HepG2 (cell line): ENCODE measurements around the gene STAP2. TPM values are rescaled to one million over a fixed set of nuclear protein-coding genes. Genes with fewer than 3 reads are reported as not detected.

ENCODE experiments used
- ATF4 ChIP-seq, 2 experiments: fragments of 450-650 bp in 1 of 2; sonication (generic) in 1 of 2; formaldehyde crosslinking; IDR thresholded peaks; 2 replicates each; pipeline versions ENCODE4 v1.5.0 to v1.8.0; 2020 to 2022; ENCODE audit warnings: mild to moderate bottlenecking in 1 of 2, missing genetic modification reagents in 1 of 2
- EZH2 ChIP-seq: conservative IDR thresholded peaks from 2 replicates; pipeline ENCODE4 v1.6.1; 2012; ENCODE audit warnings: mild to moderate bottlenecking, low read depth, low read length, moderate library complexity
- HMG20B ChIP-seq: conservative IDR thresholded peaks from 2 replicates; pipeline ENCODE4 v1.6.1; 2016; ENCODE audit warnings: missing genetic modification reagents, missing compliant biosample characterization
- MTA3 ChIP-seq: sonication (generic); formaldehyde crosslinking; IDR thresholded peaks from 2 replicates; pipeline ENCODE4 v1.4.0; 2020; ENCODE audit warnings: missing genetic modification reagents
- NFKBIZ ChIP-seq: IDR thresholded peaks from 2 replicates; pipeline ENCODE4 v1.6.1; 2018; ENCODE audit warnings: missing genetic modification reagents, missing compliant biosample characterization
- NFYB ChIP-seq: sonication (generic); formaldehyde crosslinking; IDR thresholded peaks from 2 replicates; pipeline ENCODE4 v1.4.0; 2020; ENCODE audit warnings: missing genetic modification reagents
- NR1H2 ChIP-seq: sonication (generic); formaldehyde crosslinking; IDR thresholded peaks from 2 replicates; pipeline ENCODE4 v1.8.1; 2022; ENCODE audit warnings: low read depth, missing genetic modification reagents, borderline replicate concordance
- POGZ ChIP-seq: sonication (generic); formaldehyde crosslinking; IDR thresholded peaks from 2 replicates; pipeline ENCODE4 v1.4.0; 2020; ENCODE audit warnings: mild to moderate bottlenecking, missing genetic modification reagents
- PRPF4 ChIP-seq: fragments of 200-400 bp; formaldehyde crosslinking; IDR thresholded peaks from 2 replicates; pipeline ENCODE4 v1.6.1; 2016; ENCODE audit warnings: low read length, low read depth; ENCODE audit not compliant: poor library complexity, severe bottlenecking
- SAFB2 ChIP-seq: sonication (generic); formaldehyde crosslinking; IDR thresholded peaks from 2 replicates; pipeline ENCODE4 v1.5.1; 2020; ENCODE audit warnings: missing genetic modification reagents, low read depth, mild to moderate bottlenecking, borderline replicate concordance
- STAT6 ChIP-seq: sonication (generic); formaldehyde crosslinking; IDR thresholded peaks from 2 replicates; pipeline ENCODE4 v1.4.0; 2020; ENCODE audit warnings: missing genetic modification reagents, mild to moderate bottlenecking, borderline replicate concordance
- ZC3H13 ChIP-seq: sonication (generic); formaldehyde crosslinking; IDR thresholded peaks from 2 replicates; pipeline ENCODE4 v1.8.1; 2023; ENCODE audit warnings: mild to moderate bottlenecking, missing genetic modification reagents, moderate library complexity
- ZNF225 ChIP-seq: sonication (generic); formaldehyde crosslinking; IDR thresholded peaks from 2 replicates; pipeline ENCODE4 v1.4.0; 2020; ENCODE audit warnings: mild to moderate bottlenecking, missing genetic modification reagents
- ZNF44 ChIP-seq: sonication (generic); formaldehyde crosslinking; IDR thresholded peaks from 2 replicates; pipeline ENCODE4 v1.5.1; 2020; ENCODE audit warnings: mild to moderate bottlenecking, missing genetic modification reagents
- ZNF597 ChIP-seq: sonication (generic); formaldehyde crosslinking; IDR thresholded peaks from 2 replicates; pipeline ENCODE4 v1.5.0; 2020; ENCODE audit warnings: missing genetic modification reagents
- ZNF781 ChIP-seq: sonication (generic); formaldehyde crosslinking; IDR thresholded peaks from 2 replicates; pipeline ENCODE4 v1.5.1; 2020; ENCODE audit warnings: borderline replicate concordance, mild to moderate bottlenecking, missing genetic modification reagents; ENCODE audit errors: not compliant biosample characterization
- ZNF792 ChIP-seq: IDR thresholded peaks from 2 replicates; pipeline ENCODE4 v1.6.1; 2016
- ZSCAN31 ChIP-seq: sonication (generic); formaldehyde crosslinking; IDR thresholded peaks from 2 replicates; pipeline ENCODE4 v1.5.0; 2020; ENCODE audit warnings: low read depth, mild to moderate bottlenecking, missing genetic modification reagents
- polyA plus RNA-seq, 8 experiments: library from polyadenylated mRNA; depleted of rRNA in 3 of 8; stranded (reverse) in 7 of 8; unstranded in 1 of 8; fragments of >200 nt; fragmentation: Illumina TruSeq in 4 of 8; extraction: Trizol in 4 of 8; gene quantifications; 2 replicates each; pipeline versions ENCODE4 v1.2.1 to v1.2.3, GENCODE V29; 2011 to 2016; ENCODE audit warnings: low read depth in 4 of 8, missing spikeins in 1 of 8, mixed read lengths in 1 of 8; ENCODE audit not compliant: insufficient read depth in 1 of 8
- total RNA-seq, 5 experiments: library from RNA; depleted of rRNA; stranded (reverse); fragments of >200 nt; fragmentation: Illumina TruSeq; extraction: Trizol; gene quantifications; 2 replicates each; pipeline ENCODE4 v1.2.3, GENCODE V29; 2016; ENCODE audit warnings: low read depth in 1 of 5
- TF ChIP-seq, protein P1 (sequence below): sonication (generic); formaldehyde crosslinking; IDR thresholded peaks from 2 replicates; pipeline ENCODE4 v1.8.1; 2023; ENCODE audit warnings: mild to moderate bottlenecking, missing genetic modification reagents
- TF ChIP-seq, protein P2 (sequence below): IDR thresholded peaks from 2 replicates; pipeline ENCODE4 v1.6.1; 2016; ENCODE audit warnings: missing biosample characterization, missing genetic modification reagents, low read depth
- TF ChIP-seq, protein P3 (sequence below): IDR thresholded peaks from 2 replicates; pipeline ENCODE4 v1.6.1; 2016; ENCODE audit warnings: mild to moderate bottlenecking

The STAP2 gene
- total and polyA plus RNA-seq, 2 of the 13 experiments (the other 11 are each of a cell fraction or from before 2014, with no cell fraction given), result 39.0 to 43.7 TPM

GRCh38 chr19:4342615-4343369, 4.2 kb upstream of the STAP2 start (continued):
- TF ChIP-seq SAFB2 (CRISPR knock-in tag) (no peak), ZSCAN31 (peak; percentile 92; the same call in 1 of the 2 replicates), ZC3H13 (CRISPR knock-in tag) (peak; percentile 18; the same call in 1 of the 2 replicates), ZNF781 (CRISPR knock-in tag) (no peak), NFKBIZ (CRISPR knock-in tag) (no peak), ZNF225 (CRISPR knock-in tag) (no peak), STAT6 (CRISPR knock-in tag) (0 out of 2 replicates have a peak, but pooled peaks have one; percentile 18), PRPF4 (no peak), ZNF792 (peak; percentile 78; the same call in 1 of the 2 replicates), ATF4 (CRISPR knock-in tag; IDR thresholded peaks at IDR 0.05) (no peak), EZH2 (no peak), ZNF44 (no peak), NFYB (peak; percentile 95), MTA3 (no peak), ZNF597 (CRISPR knock-in tag) (no peak), NR1H2 (CRISPR knock-in tag) (no peak), POGZ (CRISPR knock-in tag) (peak; percentile 75), HMG20B (peak; percentile 56; the same call in 1 of the 2 replicates)
- TF ChIP-seq, protein P1, sequence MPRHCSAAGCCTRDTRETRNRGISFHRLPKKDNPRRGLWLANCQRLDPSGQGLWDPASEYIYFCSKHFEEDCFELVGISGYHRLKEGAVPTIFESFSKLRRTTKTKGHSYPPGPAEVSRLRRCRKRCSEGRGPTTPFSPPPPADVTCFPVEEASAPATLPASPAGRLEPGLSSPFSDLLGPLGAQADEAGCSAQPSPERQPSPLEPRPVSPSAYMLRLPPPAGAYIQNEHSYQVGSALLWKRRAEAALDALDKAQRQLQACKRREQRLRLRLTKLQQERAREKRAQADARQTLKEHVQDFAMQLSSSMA (CRISPR knock-in tag), result no peak; the same call in 1 of the 2 replicates
- TF ChIP-seq, protein P2, sequence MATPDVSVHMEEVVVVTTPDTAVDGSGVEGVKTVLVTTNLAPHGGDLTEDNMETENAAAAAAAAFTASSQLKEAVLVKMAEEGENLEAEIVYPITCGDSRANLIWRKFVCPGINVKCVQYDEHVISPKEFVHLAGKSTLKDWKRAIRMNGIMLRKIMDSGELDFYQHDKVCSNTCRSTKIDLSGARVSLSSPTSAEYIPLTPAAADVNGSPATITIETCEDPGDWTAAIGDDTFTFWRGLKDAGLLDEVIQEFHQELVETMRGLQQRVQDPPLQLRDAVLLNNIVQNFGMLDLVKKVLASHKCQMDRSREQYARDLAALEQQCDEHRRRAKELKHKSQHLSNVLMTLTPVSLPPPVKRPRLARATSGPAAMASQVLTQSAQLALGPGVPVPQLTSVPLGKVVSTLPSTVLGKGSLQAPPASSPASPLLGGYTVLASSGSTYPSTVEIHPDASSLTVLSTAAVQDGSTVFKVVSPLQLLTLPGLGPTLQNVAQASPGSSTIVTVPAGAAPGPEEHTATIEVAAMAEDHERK (CRISPR knock-in tag), result no peak
- TF ChIP-seq, protein P3, sequence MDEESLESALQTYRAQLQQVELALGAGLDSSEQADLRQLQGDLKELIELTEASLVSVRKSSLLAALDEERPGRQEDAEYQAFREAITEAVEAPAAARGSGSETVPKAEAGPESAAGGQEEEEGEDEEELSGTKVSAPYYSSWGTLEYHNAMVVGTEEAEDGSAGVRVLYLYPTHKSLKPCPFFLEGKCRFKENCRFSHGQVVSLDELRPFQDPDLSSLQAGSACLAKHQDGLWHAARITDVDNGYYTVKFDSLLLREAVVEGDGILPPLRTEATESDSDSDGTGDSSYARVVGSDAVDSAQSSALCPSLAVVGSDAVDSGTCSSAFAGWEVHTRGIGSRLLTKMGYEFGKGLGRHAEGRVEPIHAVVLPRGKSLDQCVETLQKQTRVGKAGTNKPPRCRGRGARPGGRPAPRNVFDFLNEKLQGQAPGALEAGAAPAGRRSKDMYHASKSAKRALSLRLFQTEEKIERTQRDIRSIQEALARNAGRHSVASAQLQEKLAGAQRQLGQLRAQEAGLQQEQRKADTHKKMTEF (CRISPR knock-in tag), result peak; percentile 76
